ENCODE data around the gene CD68.

GRCh38 chr17:7563115-7563869, 16.1 kb upstream of the CD68 start:
- no peak for TF ChIP-seq GATA2 (IDR thresholded peaks at IDR 0.05; ENCODE audit: low read depth, low read length)
- TF ChIP-seq GATA3 (IDR thresholded peaks at IDR 0.05; ENCODE audit: low read depth, low read length) = no peak
